Pulmonary artery endothelial cell (primary cell): ENCODE measurements around the gene RHO. TPM values are rescaled to one million over a fixed set of nuclear protein-coding genes. Genes with fewer than 3 reads are reported as not detected.

Experiments used
- DNase-seq: peaks from one replicate; pipeline ENCODE4 v3.0.0-alpha.2; 2011; ENCODE audit warnings: low read depth, low spot score
- total RNA-seq: library from RNA; depleted of rRNA; stranded (reverse); fragments of >200 nt; gene quantifications from 2 replicates; pipeline ENCODE4 v1.2.3, GENCODE V29; 2014

The RHO gene
- total RNA-seq, 1 donor from 2014 or later = not detected

DNA sequence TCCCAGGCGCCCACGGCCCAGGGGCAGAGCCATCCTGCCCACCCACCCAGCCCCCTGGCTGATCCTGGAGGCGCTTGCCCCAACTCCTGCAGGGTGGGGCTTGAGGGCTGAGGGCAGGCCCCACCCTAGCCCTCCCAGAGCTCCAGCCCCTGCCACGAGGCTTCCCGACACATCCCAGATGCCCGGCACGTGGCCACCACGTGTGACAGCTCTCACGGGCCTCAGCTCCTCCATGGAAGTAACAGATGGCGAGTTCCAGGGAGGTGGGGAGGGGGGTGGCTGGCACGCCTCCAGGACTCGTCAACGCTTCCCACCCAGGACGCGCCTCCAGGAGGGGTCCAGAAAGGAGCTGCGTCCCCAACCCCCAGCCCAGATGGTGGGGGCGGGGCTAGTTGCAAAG, 48.9 kb downstream of the RHO start:
- no peak for DNase-seq

- DNase-seq = no peak
Observed at GRCh38 chr3:129577925-129578786, 49.7 kb downstream of the RHO start.

DNA sequence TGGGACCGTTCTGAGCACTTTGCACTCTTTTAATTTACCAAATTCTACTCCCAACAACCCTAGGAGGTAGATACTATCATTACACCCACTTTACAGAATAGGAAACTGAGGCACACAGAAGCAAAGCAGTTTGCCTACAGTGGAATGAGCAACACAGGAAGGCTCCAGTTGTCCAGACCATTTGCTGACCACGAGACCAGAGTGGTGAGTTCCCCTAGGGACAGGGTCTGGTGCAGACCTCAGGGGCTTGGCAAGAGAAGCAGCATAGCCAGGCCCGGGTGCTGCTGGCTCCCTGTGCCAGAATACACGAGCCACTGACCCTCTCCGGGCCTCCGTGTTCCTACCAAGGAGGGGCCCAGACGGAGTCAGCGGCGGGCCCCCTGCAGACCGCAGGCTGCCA, 51.6 kb downstream of the RHO start:
- DNase-seq = no peak

DNA sequence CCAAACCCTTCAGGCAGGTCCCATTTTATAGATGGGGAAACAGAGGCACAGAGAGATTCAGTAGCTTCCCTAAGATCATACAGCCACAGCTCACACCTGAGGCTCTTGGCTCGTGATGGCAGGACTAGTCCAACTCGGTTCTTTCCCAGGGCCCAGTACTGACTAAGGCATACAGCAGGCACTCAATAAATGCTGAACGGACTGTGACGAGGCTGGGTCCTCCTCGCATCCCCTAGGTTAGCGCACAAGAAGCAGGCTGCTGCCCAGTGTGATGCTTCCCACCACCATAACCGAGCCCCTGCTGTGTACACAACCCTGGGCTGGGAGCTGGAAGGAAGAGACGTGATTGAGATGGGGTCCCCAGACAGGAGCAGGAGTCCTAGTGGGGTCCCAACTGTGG, 53.2 kb downstream of the RHO start:
- DNase-seq = no peak

GRCh38 chr3:129582799-129583198, 54.4 kb downstream of the RHO start:
- no peak for DNase-seq

GRCh38 chr3:129583289-129583688, 54.9 kb downstream of the RHO start:
- DNase-seq = no peak

GRCh38 chr3:129584631-129585030, 56.2 kb downstream of the RHO start:
- no peak for DNase-seq

Other genes starting within 250 kb of the RHO start
- gene HMCES, start 249.8 kb upstream of the RHO start, total RNA-seq = 27.9 and 35.6 TPM in 2 replicates
- gene EFCAB12, start 100.0 kb upstream of the RHO start, total RNA-seq = under 0.01 TPM in 1 of 2 replicates, not detected in the other
- 20.0 and 29.6 TPM in 2 replicates for gene MBD4, start 88.7 kb upstream of the RHO start, total RNA-seq
- gene IFT122, start 88.4 kb upstream of the RHO start, total RNA-seq = 22.0 and 26.7 TPM in 2 replicates
- gene H1-8, start 14.5 kb downstream of the RHO start, total RNA-seq = not detected in 2 replicates
- gene PLXND1, start 78.0 kb downstream of the RHO start, total RNA-seq = 236 and 339 TPM in 2 replicates